SK-N-SH (cell line): Measurements from ENCODE around the gene DAGLA. TPM values are rescaled to one million over a fixed set of nuclear protein-coding genes. Genes with fewer than 3 reads are reported as not detected.

Experiments used
- CTCF ChIA-PET: fragments of 300-600, 350-600 bp; formaldehyde crosslinking; extraction: SDS; loops from one replicate; lab custom pipeline; 2021; lab: Yijun Ruan, JAX
- POLR2A ChIA-PET: fragments of 350-600 bp; sonication (Branson Sonifier 250); formaldehyde crosslinking; extraction: SDS; loops from one replicate; lab custom pipeline; 2020; ENCODE audit warnings: antibody characterized with exemption, inconsistent platforms; lab: Yijun Ruan, JAX
- DNase-seq: peaks from one replicate; pipeline ENCODE4 v3.0.0; 2012
- H2AFZ ChIP-seq: fragments of 200-600 bp; sonication (generic); 2 replicates; pipeline ENCODE4 v1.8.1; 2016; ENCODE audit warnings: antibody characterized with exemption, mild to moderate bottlenecking, low read depth
- H3F3A ChIP-seq: fragments of 200-600 bp; sonication (generic); replicated peaks from 2 replicates; pipeline ENCODE3; 2016; ENCODE audit warnings: antibody characterized with exemption, mild to moderate bottlenecking; ENCODE audit not compliant: insufficient read depth
- H3K27ac ChIP-seq, 2 experiments: fragments of 200-500 bp in 1 of 2; fragments of 200-600 bp in 1 of 2; sonication (Bioruptor generic) in 1 of 2; sonication (generic), shearing (Covaris generic) in 1 of 2; 2 replicates each; pipeline versions ENCODE4 v1.5.1 to v1.6.1; 2014 to 2016; ENCODE audit warnings: low read depth in 2 of 2, inconsistent platforms in 1 of 2, low read length in 1 of 2, mild to moderate bottlenecking in 1 of 2, mixed read lengths in 1 of 2
- H3K27me3 ChIP-seq: fragments of 200-600 bp; sonication (generic), shearing (Covaris generic); 2 replicates; pipeline ENCODE4 v1.6.1; 2016; ENCODE audit warnings: mixed run types; ENCODE audit not compliant: insufficient read depth
- H3K36me3 ChIP-seq, 2 experiments: fragments of 200-500 bp in 1 of 2; fragments of 200-600 bp in 1 of 2; sonication (Bioruptor generic) in 1 of 2; sonication (generic) in 1 of 2; replicated peaks in 1 of 2; 2 replicates each; pipeline versions ENCODE3 to v1.5.1; 2014 to 2016; ENCODE audit warnings: low read length in 1 of 2, mild to moderate bottlenecking in 1 of 2; ENCODE audit not compliant: insufficient read depth in 2 of 2, control insufficient read depth in 1 of 2
- H3K4me1 ChIP-seq, 2 experiments: fragments of 200-500 bp in 1 of 2; fragments of 200-600 bp in 1 of 2; sonication (Bioruptor generic) in 1 of 2; sonication (generic), shearing (Covaris generic) in 1 of 2; 2 replicates each; pipeline versions ENCODE4 v1.5.1 to v1.6.1; 2014 to 2016; ENCODE audit warnings: low read depth in 1 of 2, low read length in 1 of 2, mixed run types in 1 of 2; ENCODE audit not compliant: insufficient read depth in 2 of 2, control insufficient read depth in 1 of 2
- H3K4me2 ChIP-seq: fragments of 200-600 bp; sonication (generic), shearing (Covaris generic); 2 replicates; pipeline ENCODE4 v1.6.1; 2017; ENCODE audit warnings: mixed run types
- H3K4me3 ChIP-seq, 2 experiments: fragments of 200-500 bp in 1 of 2; fragments of 200-600 bp in 1 of 2; sonication (Bioruptor generic) in 1 of 2; sonication (generic), shearing (Covaris generic) in 1 of 2; 2 replicates each; pipeline versions ENCODE4 v1.5.1 to v1.8.1; 2014 to 2016; ENCODE audit warnings: low read depth in 2 of 2, inconsistent platforms in 1 of 2, low read length in 1 of 2, mild to moderate bottlenecking in 1 of 2, mixed read lengths in 1 of 2, moderate library complexity in 1 of 2
- H3K79me2 ChIP-seq: fragments of 200-600 bp; sonication (generic); 2 replicates; pipeline ENCODE4 v1.8.1; 2017; ENCODE audit warnings: mild to moderate bottlenecking; ENCODE audit not compliant: insufficient read depth
- H3K9ac ChIP-seq: fragments of 200-600 bp; sonication (generic); 2 replicates; pipeline ENCODE4 v1.6.1; 2017; ENCODE audit warnings: mixed run types
- H3K9me2 ChIP-seq: fragments of 200-600 bp; sonication (generic); 2 replicates; pipeline ENCODE4 v1.6.1; 2017; ENCODE audit warnings: mixed run types
- H3K9me3 ChIP-seq: fragments of 200-600 bp; sonication (generic); 2 replicates; pipeline ENCODE4 v1.6.1; 2017; ENCODE audit warnings: mixed run types, mild to moderate bottlenecking, moderate library complexity
- H4K20me1 ChIP-seq: fragments of 200-600 bp; sonication (generic); 2 replicates; pipeline ENCODE4 v1.6.1; 2017; ENCODE audit warnings: mild to moderate bottlenecking, mixed run types; ENCODE audit not compliant: insufficient read depth
- CTCF ChIP-seq: fragments of 200-600 bp; sonication (generic); IDR thresholded peaks from 2 replicates; pipeline ENCODE4 v1.6.1; 2017; ENCODE audit warnings: antibody characterized with exemption, mild to moderate bottlenecking, moderate library complexity
- ELF1 ChIP-seq: IDR thresholded peaks from 2 replicates; pipeline ENCODE4 v1.4.0; 2012
- FOSL2 ChIP-seq: IDR thresholded peaks from 2 replicates; pipeline ENCODE4 v1.4.0; 2012; ENCODE audit warnings: low read depth, mild to moderate bottlenecking, moderate library complexity, borderline replicate concordance
- GATA2 ChIP-seq: sonication (generic); formaldehyde crosslinking; IDR thresholded peaks from 2 replicates; pipeline ENCODE4 v1.5.0; 2020; ENCODE audit warnings: mild to moderate bottlenecking, missing genetic modification reagents
- IRF3 ChIP-seq: fragments of 150-350 bp; IDR thresholded peaks from 2 replicates; pipeline ENCODE4 v1.6.1; 2016; ENCODE audit warnings: mild to moderate bottlenecking, low read depth, low read length
- JUND ChIP-seq: IDR thresholded peaks from 2 replicates; pipeline ENCODE4 v1.4.0; 2012
- MXI1 ChIP-seq: IDR thresholded peaks from 2 replicates; pipeline ENCODE4 v1.6.1; 2012; ENCODE audit warnings: mild to moderate bottlenecking, low read depth, low read length, improper control_type of control experiment
- PBX3 ChIP-seq: IDR thresholded peaks from 2 replicates; pipeline ENCODE4; 2012
- POLR2AphosphoS5 ChIP-seq: IDR thresholded peaks from 2 replicates; pipeline ENCODE4 v1.6.1; 2012; ENCODE audit warnings: low read depth, low read length
- RAD21 ChIP-seq: IDR thresholded peaks from 2 replicates; pipeline ENCODE4 v1.6.1; 2012; ENCODE audit warnings: mild to moderate bottlenecking, low read length
- REST ChIP-seq: IDR thresholded peaks from 2 replicates; pipeline ENCODE4 v1.6.1; 2012; ENCODE audit warnings: mild to moderate bottlenecking, low read depth, low read length, moderate library complexity
- RXRA ChIP-seq: IDR thresholded peaks from 2 replicates; pipeline ENCODE4 v1.4.0; 2012; ENCODE audit warnings: low read depth, mild to moderate bottlenecking, borderline replicate concordance
- TEAD4 ChIP-seq: IDR thresholded peaks from 2 replicates; pipeline ENCODE4 v1.4.0; 2012; ENCODE audit warnings: mild to moderate bottlenecking, borderline replicate concordance; ENCODE audit not compliant: insufficient read depth
- WGBS: methylation state at CpG from one replicate; pipeline ENCODE4 v1.1.6; 2017; ENCODE audit warnings: low lambda C conversion rate; 5-methylcytosine and 5-hydroxymethylcytosine counted together
- polyA plus RNA-seq, 3 experiments: library from polyadenylated mRNA; depleted of rRNA; stranded (reverse); fragments of >200 nt; gene quantifications; 2 replicates each; pipeline ENCODE4 v1.2.3, GENCODE V29; 2012

The DAGLA gene
- polyA plus RNA-seq, 1 of the 3 experiments (the other 2 are of a cell fraction) = 3.3 TPM

GRCh38 chr11:61728940-61729219 lies 48.7 kb downstream of the DAGLA start (continued):
- TF ChIP-seq CTCF = no peak
- TF ChIP-seq FOSL2 = no peak
- TF ChIP-seq POLR2AphosphoS5 = no peak
- TF ChIP-seq REST = no peak
- no peak for TF ChIP-seq ELF1

- no peak for DNase-seq
- ChIA-PET POLR2A (no interaction called here), CTCF (interaction anchor here (0.7 to 1.8 kb wide), 6 partner anchors 17 to 378 kb away, joined by 3 to 5 read pairs (median 3); no protein-coding TSS in a partner anchor)
- Histone ChIP-seq H3K36me3 (peaks cover 0 to 15% of the 10 kb centered on the region in 2 experiments), H3K79me2 (no peaks in the 10 kb centered on the region), H3K9ac (no peak overlapping the region), H3K27me3 (no peaks in the 10 kb centered on the region), H3K4me1 (peaks cover 0 to 5% of the 10 kb centered on the region in 2 experiments; a peak in 1 of 4 replicates), H3K9me2 (no peaks in the 10 kb centered on the region), H2AFZ (no peak overlapping the region), H4K20me1 (peaks cover 2% of the 10 kb centered on the region; the same call in 1 of the 2 replicates), H3K4me3 (no peak overlapping the region), H3K4me2 (no peak overlapping the region), H3K9me3 (no peaks in the 10 kb centered on the region), H3F3A (no peaks in the 10 kb centered on the region), H3K27ac (no peak overlapping the region)
- TF ChIP-seq RXRA = no peak
- no peak for TF ChIP-seq RAD21
- TF ChIP-seq GATA2 (CRISPR knock-in tag) = no peak
- no peak for TF ChIP-seq JUND
- TF ChIP-seq REST = no peak
- TF ChIP-seq IRF3 = no peak
- no peak for TF ChIP-seq MXI1
- no peak for TF ChIP-seq TEAD4
- TF ChIP-seq PBX3 = no peak
- 71% methylated on average over 10 of the region's 13 CpGs for WGBS
Measured at GRCh38 chr11:61730240-61730994, 50.2 kb downstream of the DAGLA start.
